ENCODE measurements around the gene RHBDL2. TPM values are rescaled to one million over a fixed set of nuclear protein-coding genes. Genes with fewer than 3 reads are reported as not detected.

The RHBDL2 gene
- total and polyA plus RNA-seq, 9 of the 15 experiments (the other 6 are each of a cell fraction or from before 2014, with no cell fraction given) = not detected

- TF ChIP-seq EWSR1 (IDR thresholded peaks at IDR 0.05; ENCODE audit: borderline replicate concordance, low read depth, partially characterized antibody) = no peak
- TF ChIP-seq GTF3C2 (IDR thresholded peaks at IDR 0.05; ENCODE audit: borderline replicate concordance, extremely low read depth, insufficient read length) = no peak
- peak; percentile 85 for TF ChIP-seq BMI1 (IDR thresholded peaks at IDR 0.05; ENCODE audit: low read length)
- TF ChIP-seq EP400 (IDR thresholded peaks at IDR 0.05) = peak; percentile 37; the same call in 1 of the 2 replicates
- TF ChIP-seq AFF4 (CRISPR knock-in tag; IDR thresholded peaks at IDR 0.05) = no peak
- no peak for TF ChIP-seq CREB3L1 (IDR thresholded peaks at IDR 0.05; ENCODE audit: borderline replicate concordance, low read depth)
- TF ChIP-seq FOXM1 (IDR thresholded peaks at IDR 0.05; ENCODE audit: low read depth) = no peak
- TF ChIP-seq FOXM1 (CRISPR knock-in tag; IDR thresholded peaks at IDR 0.05; ENCODE audit: low read depth) = no peak
- TF ChIP-seq RBFOX2 (IDR thresholded peaks at IDR 0.05; ENCODE audit: low read depth, low read length) = peak; percentile 73
- TF ChIP-seq ETV6 (IDR thresholded peaks at IDR 0.05; ENCODE audit: borderline replicate concordance in 1 of 2, low read depth in 2 of 2, low read length in 1 of 2) = no peak
- no peak for TF ChIP-seq ETV6 (CRISPR knock-in tag; IDR thresholded peaks at IDR 0.05; ENCODE audit: borderline replicate concordance)
- no peak for TF ChIP-seq FOXA3 (CRISPR knock-in tag; conservative IDR thresholded peaks at IDR 0.05 in 1 of 2, IDR thresholded peaks at IDR 0.05 in 1 of 2)
- TF ChIP-seq MEF2A (IDR thresholded peaks at IDR 0.05; ENCODE audit: control insufficient read depth, low read depth, low read length) = no peak
- no peak for TF ChIP-seq NBN (IDR thresholded peaks at IDR 0.05; ENCODE audit: low read depth)
- no peak for TF ChIP-seq ID3 (CRISPR knock-in tag; IDR thresholded peaks at IDR 0.05)
- TF ChIP-seq ID3 (tag; IDR thresholded peaks at IDR 0.05) = no peak
- no peak for TF ChIP-seq RBM14 (IDR thresholded peaks at IDR 0.05; ENCODE audit: borderline replicate concordance, insufficient read depth, low read depth, low read length)
Measured at GRCh38 chr1:38873027-38873969, 68.3 kb downstream of the RHBDL2 start, which contains the start of gene MYCBP (continued).

Measured in K562 (cell line).